ENCODE results near the gene IKBKE.

IKBKE gene

GRCh38 chr1:206516728-206516990 lies 46.4 kb downstream of the IKBKE start:
- TF ChIP-seq RAD21 (IDR thresholded peaks at IDR 0.05; ENCODE audit: low read depth) = no peak
- TF ChIP-seq NFIC (IDR thresholded peaks at IDR 0.05) = no peak
- TF ChIP-seq ZBTB7A (IDR thresholded peaks at IDR 0.05; ENCODE audit: low read depth) = no peak
- no peak for TF ChIP-seq TEAD4 (IDR thresholded peaks at IDR 0.05)
- TF ChIP-seq USF1 (IDR thresholded peaks at IDR 0.05) = no peak
- no peak for TF ChIP-seq CEBPB (IDR thresholded peaks at IDR 0.05)
- TF ChIP-seq EP300 (IDR thresholded peaks at IDR 0.05; ENCODE audit: borderline replicate concordance) = no peak
- TF ChIP-seq REST (IDR thresholded peaks at IDR 0.05; ENCODE audit: low read depth) = no peak
- TF ChIP-seq TAF1 (IDR thresholded peaks at IDR 0.05; ENCODE audit: low read depth) = no peak
- no peak for TF ChIP-seq TCF12 (IDR thresholded peaks at IDR 0.05; ENCODE audit: low read depth)
- TF ChIP-seq YY1 (IDR thresholded peaks at IDR 0.05; ENCODE audit: low read depth) = no peak
- no peak for TF ChIP-seq CREB1 (IDR thresholded peaks at IDR 0.05; ENCODE audit: low read depth)
- no peak for TF ChIP-seq MAX (IDR thresholded peaks at IDR 0.05)

- TF ChIP-seq REST (IDR thresholded peaks at IDR 0.05; ENCODE audit: low read depth) (no peak), CEBPB (IDR thresholded peaks at IDR 0.05) (no peak), RAD21 (IDR thresholded peaks at IDR 0.05; ENCODE audit: low read depth) (no peak), YY1 (IDR thresholded peaks at IDR 0.05; ENCODE audit: low read depth) (no peak), ZBTB7A (IDR thresholded peaks at IDR 0.05; ENCODE audit: low read depth) (no peak), NFIC (IDR thresholded peaks at IDR 0.05) (no peak), TAF1 (IDR thresholded peaks at IDR 0.05; ENCODE audit: low read depth) (no peak), EP300 (IDR thresholded peaks at IDR 0.05; ENCODE audit: borderline replicate concordance) (no peak), FOXM1 (IDR thresholded peaks at IDR 0.05; ENCODE audit: borderline replicate concordance, low read depth) (no peak), CREB1 (IDR thresholded peaks at IDR 0.05; ENCODE audit: low read depth) (no peak), EGR1 (IDR thresholded peaks at IDR 0.05) (no peak), USF1 (IDR thresholded peaks at IDR 0.05) (no peak), TEAD4 (IDR thresholded peaks at IDR 0.05) (no peak), TCF12 (IDR thresholded peaks at IDR 0.05; ENCODE audit: low read depth) (no peak), MAX (IDR thresholded peaks at IDR 0.05) (no peak)
These were observed 47.5 kb downstream of the IKBKE start for GRCh38 chr1:206517784-206518183.

GRCh38 chr1:206518206-206518605 lies 47.9 kb downstream of the IKBKE start:
- TF ChIP-seq CEBPB (IDR thresholded peaks at IDR 0.05) (no peak), ZBTB7A (IDR thresholded peaks at IDR 0.05; ENCODE audit: low read depth) (no peak), EP300 (IDR thresholded peaks at IDR 0.05; ENCODE audit: borderline replicate concordance) (no peak), TEAD4 (IDR thresholded peaks at IDR 0.05) (no peak), USF1 (IDR thresholded peaks at IDR 0.05) (no peak), FOXM1 (IDR thresholded peaks at IDR 0.05; ENCODE audit: borderline replicate concordance, low read depth) (no peak), REST (IDR thresholded peaks at IDR 0.05; ENCODE audit: low read depth) (no peak), RAD21 (IDR thresholded peaks at IDR 0.05; ENCODE audit: low read depth) (no peak), CREB1 (IDR thresholded peaks at IDR 0.05; ENCODE audit: low read depth) (no peak), EGR1 (IDR thresholded peaks at IDR 0.05) (no peak), TCF12 (IDR thresholded peaks at IDR 0.05; ENCODE audit: low read depth) (no peak)

GRCh38 chr1:206518743-206519142 lies 48.5 kb downstream of the IKBKE start:
- TF ChIP-seq TAF1 (IDR thresholded peaks at IDR 0.05; ENCODE audit: low read depth) (no peak), FOXM1 (IDR thresholded peaks at IDR 0.05; ENCODE audit: borderline replicate concordance, low read depth) (no peak), ZBTB7A (IDR thresholded peaks at IDR 0.05; ENCODE audit: low read depth) (no peak), YY1 (IDR thresholded peaks at IDR 0.05; ENCODE audit: low read depth) (no peak), CREB1 (IDR thresholded peaks at IDR 0.05; ENCODE audit: low read depth) (no peak), CEBPB (IDR thresholded peaks at IDR 0.05) (no peak), TCF12 (IDR thresholded peaks at IDR 0.05; ENCODE audit: low read depth) (no peak), REST (IDR thresholded peaks at IDR 0.05; ENCODE audit: low read depth) (no peak), NFIC (IDR thresholded peaks at IDR 0.05) (no peak), RAD21 (IDR thresholded peaks at IDR 0.05; ENCODE audit: low read depth) (no peak), TEAD4 (IDR thresholded peaks at IDR 0.05) (no peak), USF1 (IDR thresholded peaks at IDR 0.05) (no peak)
